DLD1 (cell line): ENCODE data around the gene SC5D.

Experiments used
- in situ Hi-C: cut with HindIII; loops from 2 replicates; pipeline ENCODE4 v1.10.0; 2017; ENCODE audit warnings: low sequenced_read_pairs

The SC5D gene

DNA sequence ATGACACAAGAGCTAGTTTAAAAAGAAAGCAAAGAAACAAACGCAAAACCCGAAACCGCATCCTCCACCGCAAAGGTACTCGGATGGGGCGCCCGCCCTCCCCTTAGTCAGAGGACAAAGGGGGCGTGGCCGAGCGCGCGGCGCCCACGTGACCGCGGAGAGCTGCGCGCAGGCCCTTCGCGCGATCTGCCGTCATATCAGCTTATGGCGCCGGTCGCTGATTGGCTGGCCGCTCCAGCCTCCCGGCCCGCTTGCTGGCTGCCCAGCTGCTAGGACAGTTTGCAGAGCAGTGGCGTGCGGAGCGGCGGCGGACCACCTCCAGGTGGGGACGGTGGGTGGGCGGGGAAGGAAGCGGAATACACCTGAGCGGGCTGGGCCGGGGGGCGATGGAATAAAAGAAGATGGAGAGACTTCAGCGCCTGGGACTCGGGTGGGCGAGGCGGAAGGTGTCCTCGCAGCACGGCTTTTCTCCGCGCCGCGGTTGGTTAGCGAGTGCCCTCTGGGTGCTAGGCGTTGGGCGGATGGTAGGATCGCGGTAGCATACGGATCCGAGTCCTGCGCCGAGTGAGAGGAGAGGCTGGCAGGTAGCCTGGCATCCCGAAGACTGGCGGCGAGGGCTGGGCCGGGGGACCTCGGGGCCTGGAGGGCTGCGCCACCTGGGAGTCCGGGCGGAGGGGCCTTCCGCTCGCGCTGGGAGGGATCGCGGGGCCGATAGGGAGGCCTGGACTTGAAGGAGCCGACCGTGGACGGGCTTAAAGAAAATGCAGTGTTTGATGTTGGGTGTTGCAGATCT lies at the start of gene SC5D:
Gene SC5D (plus strand): TSS at position 277 of the 793 bp plus-strand sequence. CDS start 10,605 bp downstream, outside the sequence.
- in situ Hi-C loops = no loop called here

DNA sequence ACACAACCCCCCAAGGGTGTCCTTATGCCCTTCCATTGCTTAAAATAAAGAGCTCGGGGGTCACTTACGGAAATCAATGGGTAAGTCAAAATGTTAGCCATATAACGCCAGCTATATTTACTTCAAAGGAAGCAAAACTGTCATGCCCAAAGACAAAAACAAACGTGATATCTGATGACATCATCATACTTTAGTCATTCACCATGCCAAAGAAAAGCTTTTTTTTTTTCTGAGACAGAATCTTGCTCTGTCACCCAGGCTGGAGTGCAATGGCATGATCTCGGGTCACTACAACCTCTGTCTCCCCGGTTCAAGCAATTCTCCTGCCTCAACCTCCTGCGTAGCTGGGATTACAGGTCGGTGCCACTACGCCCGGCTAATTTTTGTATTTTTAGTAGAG lies 47.7 kb upstream of the SC5D start:
- in situ Hi-C loops = no loop called here

- in situ Hi-C loops = no loop called here
Observed at GRCh38 chr11:121246021-121246768, 46.4 kb upstream of the SC5D start.

- in situ Hi-C loops = no loop called here
Observed at GRCh38 chr11:121246769-121247035, 45.9 kb upstream of the SC5D start.

GRCh38 chr11:121248496-121248895 lies 44.1 kb upstream of the SC5D start:
- in situ Hi-C loops = no loop called here

GRCh38 chr11:121249039-121249663 lies 43.4 kb upstream of the SC5D start:
- in situ Hi-C loops = no loop called here

- in situ Hi-C loops = no loop called here
Observed at GRCh38 chr11:121250843-121251242, 41.7 kb upstream of the SC5D start.

GRCh38 chr11:121253951-121254350 lies 38.6 kb upstream of the SC5D start:
- in situ Hi-C loops = no loop called here

DNA sequence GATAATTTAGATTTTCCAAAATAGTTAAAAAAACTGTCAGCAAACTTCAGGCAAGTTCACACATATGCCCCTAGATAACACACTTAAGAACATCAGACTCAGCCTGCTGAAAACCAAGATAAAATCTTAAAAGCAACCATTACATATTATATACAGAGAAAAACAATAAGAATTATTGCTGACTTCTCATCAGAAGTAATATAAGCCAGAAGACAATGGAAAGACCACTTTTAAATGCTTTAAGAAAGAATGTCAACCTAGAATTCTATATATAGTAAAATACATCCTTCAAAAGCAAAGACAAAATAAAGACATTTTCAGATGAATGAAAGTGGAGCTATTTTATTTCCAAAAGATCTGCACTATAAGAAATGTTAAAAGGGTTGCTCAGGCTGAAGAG lies 37.8 kb upstream of the SC5D start:
- in situ Hi-C loops = no loop called here

DNA sequence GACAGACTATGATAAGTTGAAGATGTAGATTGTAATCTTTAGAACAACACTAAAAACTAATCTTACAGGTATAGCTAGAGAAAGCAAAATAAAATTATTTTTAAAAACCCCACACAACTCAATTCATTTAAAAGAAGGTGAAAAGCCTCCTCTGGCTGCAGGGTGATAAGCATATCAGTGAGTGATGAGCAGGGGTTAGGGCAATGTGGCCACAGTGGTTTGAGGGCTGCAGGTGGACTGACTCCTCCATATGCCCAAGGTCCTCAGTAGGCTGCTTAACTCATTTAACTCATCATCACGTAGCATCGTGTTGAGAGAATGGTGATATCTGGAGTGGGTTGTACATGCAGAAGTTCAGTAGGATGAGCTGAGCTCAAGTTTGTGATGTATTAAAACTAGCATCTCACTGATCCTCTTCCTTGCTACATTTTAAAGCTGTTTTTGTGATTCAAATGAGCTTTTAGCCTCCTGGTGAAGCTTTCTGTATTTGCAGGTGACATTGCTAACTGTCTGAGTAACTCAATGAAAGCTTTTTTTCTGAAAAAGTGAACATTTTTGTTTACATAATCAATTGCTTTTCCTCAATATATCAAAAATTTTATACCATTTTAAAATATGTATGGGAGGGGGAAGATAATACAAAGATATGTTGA lies 37.0 kb upstream of the SC5D start:
- in situ Hi-C loops = no loop called here

DNA sequence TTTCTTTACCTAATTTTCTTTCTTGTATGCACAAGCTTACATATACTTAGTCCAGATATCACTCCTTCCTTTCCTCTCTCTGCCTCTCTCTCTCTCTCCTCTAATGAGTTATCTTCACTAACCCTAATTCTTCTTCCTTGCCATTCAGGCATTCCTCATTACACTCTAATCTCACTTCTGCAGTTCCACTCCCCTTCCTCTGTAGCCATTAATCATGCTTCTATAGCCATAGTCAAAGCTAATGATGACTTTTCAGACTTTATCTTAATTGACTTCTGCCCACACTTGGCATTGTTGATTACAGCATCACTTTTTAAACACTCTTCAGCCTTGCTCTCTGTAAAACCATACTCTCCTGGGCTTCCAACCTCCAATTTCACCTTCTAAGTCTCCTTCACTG lies 35.3 kb upstream of the SC5D start:
- in situ Hi-C loops = no loop called here

DNA sequence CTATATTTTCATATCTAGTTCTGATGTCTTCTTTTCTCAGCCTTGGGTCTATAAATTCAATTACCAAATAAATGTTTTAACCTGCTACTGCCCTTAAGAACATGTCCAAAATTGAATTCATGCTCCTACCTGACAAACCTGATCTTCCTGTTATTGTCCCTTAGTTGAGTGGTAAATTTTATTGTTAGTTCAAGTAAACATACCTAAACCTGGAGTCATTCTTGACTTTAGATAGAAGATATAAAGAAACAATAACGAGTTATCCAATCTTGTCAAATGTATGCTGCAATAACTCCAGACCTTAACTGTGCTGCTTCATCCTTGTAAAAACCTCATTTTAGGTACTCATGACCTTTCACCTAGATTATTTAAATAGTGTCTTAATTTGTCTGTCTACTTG lies 34.6 kb upstream of the SC5D start:
- in situ Hi-C loops = no loop called here

DNA sequence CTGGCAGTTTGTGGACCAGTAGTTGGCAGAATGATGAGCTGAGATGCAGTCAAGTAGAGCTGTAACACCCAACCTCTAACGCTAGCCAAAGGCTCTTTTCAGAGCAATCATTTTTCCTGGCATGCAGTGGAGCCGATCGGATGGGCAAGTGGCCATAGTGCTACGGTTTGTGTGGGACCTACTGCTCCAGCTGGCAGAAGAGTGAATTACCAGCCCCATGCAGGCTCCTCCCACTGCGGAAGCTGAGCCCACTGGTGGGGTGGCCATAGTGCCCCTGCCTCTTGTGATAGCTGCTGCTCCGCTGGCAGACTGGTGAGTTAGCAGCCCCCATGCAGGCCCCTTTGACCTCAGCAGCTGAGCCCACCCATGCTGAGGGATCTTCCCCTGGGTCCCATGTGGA lies 27.0 kb upstream of the SC5D start:
- in situ Hi-C loops = no loop called here

- in situ Hi-C loops = no loop called here
Observed at GRCh38 chr11:121268581-121268980, 24.0 kb upstream of the SC5D start.

GRCh38 chr11:121270001-121270678 lies 22.4 kb upstream of the SC5D start:
- in situ Hi-C loops = no loop called here

- in situ Hi-C loops = no loop called here
Observed at GRCh38 chr11:121274332-121274991, 18.1 kb upstream of the SC5D start.

GRCh38 chr11:121281698-121282097 lies 10.9 kb upstream of the SC5D start:
- in situ Hi-C loops = no loop called here

GRCh38 chr11:121282386-121282785 lies 10.2 kb upstream of the SC5D start:
- in situ Hi-C loops = no loop called here

- in situ Hi-C loops = no loop called here
Observed at GRCh38 chr11:121282886-121283502, 9.6 kb upstream of the SC5D start.

GRCh38 chr11:121291319-121291718 lies 1.3 kb upstream of the SC5D start:
- in situ Hi-C loops = no loop called here
